Liver (tissue), 9 donors: ENCODE measurements around the gene SETD7. TPM values are rescaled to one million over a fixed set of nuclear protein-coding genes. Genes with fewer than 3 reads are reported as not detected.

ENCODE experiments used
- DNase-seq: peaks from one replicate; pipeline ENCODE4 v3.0.0-alpha.2; 2017; ENCODE audit warnings: low spot score
- H3K27ac ChIP-seq, 2 donors: one replicate each; pipeline ENCODE4 v1.7.0; 2013; ENCODE audit warnings: inconsistent platforms in 2 of 2, low read length in 2 of 2, control low read depth in 1 of 2, low read depth in 1 of 2, mild to moderate bottlenecking in 1 of 2
- H3K27me3 ChIP-seq, 4 donors: one replicate each; pipeline versions ENCODE4 v1.6.1 to v1.7.0; 2013; ENCODE audit warnings: low read length in 3 of 4, inconsistent platforms in 1 of 4, mild to moderate bottlenecking in 1 of 4, moderate library complexity in 1 of 4; ENCODE audit not compliant: control insufficient read depth in 4 of 4, insufficient read depth in 4 of 4
- H3K36me3 ChIP-seq, 4 donors: one replicate each; pipeline versions ENCODE4 v1.6.1 to v1.7.0; 2013; ENCODE audit warnings: low read length in 3 of 4, mild to moderate bottlenecking in 3 of 4, low read depth in 1 of 4, moderate library complexity in 1 of 4; ENCODE audit not compliant: control insufficient read depth in 4 of 4, insufficient read depth in 3 of 4
- H3K4me1 ChIP-seq, 4 donors: one replicate each; pipeline versions ENCODE4 v1.6.1 to v1.7.0; 2013; ENCODE audit warnings: low read length in 3 of 4, mild to moderate bottlenecking in 3 of 4, moderate library complexity in 1 of 4; ENCODE audit not compliant: control insufficient read depth in 4 of 4, insufficient read depth in 4 of 4
- H3K4me3 ChIP-seq, 3 donors: one replicate each; pipeline versions ENCODE4 v1.6.1 to v1.7.0; 2013; ENCODE audit warnings: low read length in 3 of 3, control low read depth in 1 of 3, low read depth in 1 of 3, mild to moderate bottlenecking in 1 of 3
- H3K9ac ChIP-seq, 2 donors: one replicate each; pipeline ENCODE4 v1.7.0; 2013; ENCODE audit warnings: low read length in 2 of 2, mild to moderate bottlenecking in 2 of 2, moderate library complexity in 2 of 2, control low read depth in 1 of 2, low read depth in 1 of 2
- H3K9me3 ChIP-seq, 4 donors: one replicate each; pipeline versions ENCODE4 v1.6.1 to v1.7.0; 2013; ENCODE audit warnings: low read length in 3 of 4; ENCODE audit not compliant: control insufficient read depth in 4 of 4
- EGR1 ChIP-seq, 2 donors: IDR thresholded peaks; 2 replicates each; pipeline ENCODE4 v1.6.1; 2016 to 2018; ENCODE audit warnings: antibody characterized with exemption in 2 of 2, low read depth in 2 of 2
- FOXA1 ChIP-seq: IDR thresholded peaks from 2 replicates; pipeline ENCODE4 v1.6.1; 2016; ENCODE audit warnings: antibody characterized with exemption
- FOXA2 ChIP-seq: IDR thresholded peaks from 2 replicates; pipeline ENCODE4 v1.6.1; 2016; ENCODE audit warnings: antibody characterized with exemption
- GABPA ChIP-seq, 2 donors: IDR thresholded peaks in 1 of 2; conservative IDR thresholded peaks in 1 of 2; 2 replicates each; pipeline ENCODE4 v1.6.1; 2016; ENCODE audit warnings: antibody characterized with exemption in 2 of 2, mild to moderate bottlenecking in 1 of 2, moderate library complexity in 1 of 2
- HNF4A ChIP-seq, 2 donors: conservative IDR thresholded peaks; 2 replicates each; pipeline ENCODE4 v1.6.1; 2016; ENCODE audit warnings: antibody characterized with exemption in 2 of 2, mild to moderate bottlenecking in 2 of 2
- HNF4G ChIP-seq: IDR thresholded peaks from 2 replicates; pipeline ENCODE4 v1.6.1; 2016; ENCODE audit warnings: antibody characterized with exemption
- JUND ChIP-seq, 2 donors: IDR thresholded peaks; 2 replicates each; pipeline ENCODE4 v1.6.1; 2016; ENCODE audit warnings: antibody characterized with exemption in 2 of 2
- NR2F2 ChIP-seq: IDR thresholded peaks from 2 replicates; pipeline ENCODE4 v1.6.1; 2016; ENCODE audit warnings: antibody characterized with exemption
- RAD21 ChIP-seq, 2 donors: IDR thresholded peaks; 2 replicates each; pipeline ENCODE4 v1.6.1; 2016; ENCODE audit warnings: antibody characterized with exemption in 2 of 2, mild to moderate bottlenecking in 2 of 2
- RXRA ChIP-seq, 2 donors: IDR thresholded peaks; 2 replicates each; pipeline ENCODE4 v1.6.1; 2017 to 2018; ENCODE audit warnings: antibody characterized with exemption in 2 of 2, mild to moderate bottlenecking in 1 of 2
- SP1 ChIP-seq: IDR thresholded peaks from 2 replicates; pipeline ENCODE4 v1.6.1; 2018; ENCODE audit warnings: antibody characterized with exemption, mild to moderate bottlenecking
- TAF1 ChIP-seq: conservative IDR thresholded peaks from 2 replicates; pipeline ENCODE4 v1.6.1; 2016; ENCODE audit warnings: antibody characterized with exemption, mild to moderate bottlenecking
- YY1 ChIP-seq: IDR thresholded peaks from 2 replicates; pipeline ENCODE4 v1.6.1; 2016; ENCODE audit warnings: antibody characterized with exemption, mild to moderate bottlenecking
- WGBS: extraction: QIAGEN DNeasy Blood & Tissue Kit; methylation state at CpG from one replicate; pipeline ENCODE4 v1.1.7; 2013; 5-methylcytosine and 5-hydroxymethylcytosine counted together
- polyA plus RNA-seq, 2 donors: library from polyadenylated mRNA; stranded (reverse) in 1 of 2; unstranded in 1 of 2; fragments of 200-250 nt in 1 of 2; fragments of >200 nt in 1 of 2; fragmentation: Nextera tagmentation in 1 of 2; extraction: Ambion mirVana in 1 of 2; gene quantifications; one replicate each; pipeline versions ENCODE4 v1.2.1 to v1.2.3, GENCODE V29; 2013 to 2015
- total RNA-seq, 2 donors: library from RNA; depleted of rRNA; stranded (reverse); fragments of >200 nt; gene quantifications; one replicate each; pipeline ENCODE4 v1.2.3, GENCODE V29; 2014
- TF ChIP-seq, protein P1 (sequence below): IDR thresholded peaks from 2 replicates; pipeline ENCODE4 v1.6.1; 2016; ENCODE audit warnings: antibody characterized with exemption
- TF ChIP-seq, protein P2 (sequence below): IDR thresholded peaks from 2 replicates; pipeline ENCODE4 v1.6.1; 2016; ENCODE audit warnings: antibody characterized with exemption
- TF ChIP-seq, protein P3 (sequence below): fragments of 150-350 bp; IDR thresholded peaks from 2 replicates; pipeline ENCODE4 v1.5.1; 2017; ENCODE audit warnings: improper control_type of control experiment, low read depth, low read length; ENCODE audit not compliant: missing input control
- TF ChIP-seq, protein P4 (sequence below): IDR thresholded peaks from 2 replicates; pipeline ENCODE4 v1.6.1; 2016; ENCODE audit warnings: antibody characterized with exemption
- TF ChIP-seq, protein P5 (sequence below): IDR thresholded peaks from 2 replicates; pipeline ENCODE4 v1.6.1; 2016; ENCODE audit warnings: antibody characterized with exemption, mild to moderate bottlenecking
- donor health status: healthy.
- donor health status: healthy.
- donor health status: healthy.
- donor health status: healthy.
- donor health status: healthy.

The SETD7 gene
- total and polyA plus RNA-seq, 4 donors = 12.9 to 81.7 (median 18.0) TPM

DNA sequence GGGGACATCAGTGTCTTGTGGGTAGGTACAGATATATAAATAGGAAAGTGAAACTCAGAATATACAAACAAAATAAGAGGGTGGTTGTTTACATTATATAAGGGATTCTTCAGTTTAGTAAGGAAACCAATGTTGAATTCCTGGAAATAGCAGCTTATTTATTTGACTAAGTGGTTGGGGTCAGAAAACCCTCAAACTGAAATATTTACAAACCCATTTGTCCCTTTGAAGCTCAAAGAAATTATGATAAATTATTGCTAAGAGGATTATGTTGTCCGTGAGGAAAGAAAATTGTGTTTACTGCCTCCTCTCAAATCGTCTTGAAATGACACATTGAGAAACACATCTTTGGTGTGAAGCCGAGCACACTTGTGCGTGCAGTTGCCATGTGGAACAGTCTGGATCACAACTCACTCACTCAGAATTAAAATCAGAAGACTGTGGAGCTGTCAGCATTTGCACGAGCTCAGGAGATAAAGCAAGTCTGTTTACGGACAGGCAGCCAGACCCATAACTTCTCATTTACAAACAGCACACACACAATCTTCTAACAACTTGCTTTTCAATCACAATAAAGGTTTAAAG lies 46.8 kb upstream of the SETD7 start:
- H3K4me1 ChIP-seq = no peaks in the 10 kb centered on the region
- H3K9me3 ChIP-seq = no peaks in the 10 kb centered on the region
- no peaks in the 10 kb centered on the region for H3K36me3 ChIP-seq
- TF ChIP-seq GABPA (IDR thresholded peaks at IDR 0.05 in 1 of 2, conservative IDR thresholded peaks at IDR 0.05 in 1 of 2) (no peak), SP1 (no peak), HNF4G (no peak), FOXA2 (no peak), TAF1 (no peak), JUND (IDR thresholded peaks at IDR 0.05) (no peak), NR2F2 (no peak), RXRA (IDR thresholded peaks at IDR 0.05) (no peak), RAD21 (IDR thresholded peaks at IDR 0.05) (no peak), YY1 (no peak), HNF4A (conservative IDR thresholded peaks at IDR 0.05) (no peak)
- TF ChIP-seq, protein P1, sequence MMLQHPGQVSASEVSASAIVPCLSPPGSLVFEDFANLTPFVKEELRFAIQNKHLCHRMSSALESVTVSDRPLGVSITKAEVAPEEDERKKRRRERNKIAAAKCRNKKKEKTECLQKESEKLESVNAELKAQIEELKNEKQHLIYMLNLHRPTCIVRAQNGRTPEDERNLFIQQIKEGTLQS = no peak
- TF ChIP-seq, protein P2, sequence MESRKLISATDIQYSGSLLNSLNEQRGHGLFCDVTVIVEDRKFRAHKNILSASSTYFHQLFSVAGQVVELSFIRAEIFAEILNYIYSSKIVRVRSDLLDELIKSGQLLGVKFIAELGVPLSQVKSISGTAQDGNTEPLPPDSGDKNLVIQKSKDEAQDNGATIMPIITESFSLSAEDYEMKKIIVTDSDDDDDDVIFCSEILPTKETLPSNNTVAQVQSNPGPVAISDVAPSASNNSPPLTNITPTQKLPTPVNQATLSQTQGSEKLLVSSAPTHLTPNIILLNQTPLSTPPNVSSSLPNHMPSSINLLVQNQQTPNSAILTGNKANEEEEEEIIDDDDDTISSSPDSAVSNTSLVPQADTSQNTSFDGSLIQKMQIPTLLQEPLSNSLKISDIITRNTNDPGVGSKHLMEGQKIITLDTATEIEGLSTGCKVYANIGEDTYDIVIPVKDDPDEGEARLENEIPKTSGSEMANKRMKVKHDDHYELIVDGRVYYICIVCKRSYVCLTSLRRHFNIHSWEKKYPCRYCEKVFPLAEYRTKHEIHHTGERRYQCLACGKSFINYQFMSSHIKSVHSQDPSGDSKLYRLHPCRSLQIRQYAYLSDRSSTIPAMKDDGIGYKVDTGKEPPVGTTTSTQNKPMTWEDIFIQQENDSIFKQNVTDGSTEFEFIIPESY = no peak
- TF ChIP-seq, protein P3, sequence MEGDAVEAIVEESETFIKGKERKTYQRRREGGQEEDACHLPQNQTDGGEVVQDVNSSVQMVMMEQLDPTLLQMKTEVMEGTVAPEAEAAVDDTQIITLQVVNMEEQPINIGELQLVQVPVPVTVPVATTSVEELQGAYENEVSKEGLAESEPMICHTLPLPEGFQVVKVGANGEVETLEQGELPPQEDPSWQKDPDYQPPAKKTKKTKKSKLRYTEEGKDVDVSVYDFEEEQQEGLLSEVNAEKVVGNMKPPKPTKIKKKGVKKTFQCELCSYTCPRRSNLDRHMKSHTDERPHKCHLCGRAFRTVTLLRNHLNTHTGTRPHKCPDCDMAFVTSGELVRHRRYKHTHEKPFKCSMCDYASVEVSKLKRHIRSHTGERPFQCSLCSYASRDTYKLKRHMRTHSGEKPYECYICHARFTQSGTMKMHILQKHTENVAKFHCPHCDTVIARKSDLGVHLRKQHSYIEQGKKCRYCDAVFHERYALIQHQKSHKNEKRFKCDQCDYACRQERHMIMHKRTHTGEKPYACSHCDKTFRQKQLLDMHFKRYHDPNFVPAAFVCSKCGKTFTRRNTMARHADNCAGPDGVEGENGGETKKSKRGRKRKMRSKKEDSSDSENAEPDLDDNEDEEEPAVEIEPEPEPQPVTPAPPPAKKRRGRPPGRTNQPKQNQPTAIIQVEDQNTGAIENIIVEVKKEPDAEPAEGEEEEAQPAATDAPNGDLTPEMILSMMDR = no peak
- TF ChIP-seq, protein P4, sequence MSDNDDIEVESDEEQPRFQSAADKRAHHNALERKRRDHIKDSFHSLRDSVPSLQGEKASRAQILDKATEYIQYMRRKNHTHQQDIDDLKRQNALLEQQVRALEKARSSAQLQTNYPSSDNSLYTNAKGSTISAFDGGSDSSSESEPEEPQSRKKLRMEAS = no peak
- TF ChIP-seq, protein P5, sequence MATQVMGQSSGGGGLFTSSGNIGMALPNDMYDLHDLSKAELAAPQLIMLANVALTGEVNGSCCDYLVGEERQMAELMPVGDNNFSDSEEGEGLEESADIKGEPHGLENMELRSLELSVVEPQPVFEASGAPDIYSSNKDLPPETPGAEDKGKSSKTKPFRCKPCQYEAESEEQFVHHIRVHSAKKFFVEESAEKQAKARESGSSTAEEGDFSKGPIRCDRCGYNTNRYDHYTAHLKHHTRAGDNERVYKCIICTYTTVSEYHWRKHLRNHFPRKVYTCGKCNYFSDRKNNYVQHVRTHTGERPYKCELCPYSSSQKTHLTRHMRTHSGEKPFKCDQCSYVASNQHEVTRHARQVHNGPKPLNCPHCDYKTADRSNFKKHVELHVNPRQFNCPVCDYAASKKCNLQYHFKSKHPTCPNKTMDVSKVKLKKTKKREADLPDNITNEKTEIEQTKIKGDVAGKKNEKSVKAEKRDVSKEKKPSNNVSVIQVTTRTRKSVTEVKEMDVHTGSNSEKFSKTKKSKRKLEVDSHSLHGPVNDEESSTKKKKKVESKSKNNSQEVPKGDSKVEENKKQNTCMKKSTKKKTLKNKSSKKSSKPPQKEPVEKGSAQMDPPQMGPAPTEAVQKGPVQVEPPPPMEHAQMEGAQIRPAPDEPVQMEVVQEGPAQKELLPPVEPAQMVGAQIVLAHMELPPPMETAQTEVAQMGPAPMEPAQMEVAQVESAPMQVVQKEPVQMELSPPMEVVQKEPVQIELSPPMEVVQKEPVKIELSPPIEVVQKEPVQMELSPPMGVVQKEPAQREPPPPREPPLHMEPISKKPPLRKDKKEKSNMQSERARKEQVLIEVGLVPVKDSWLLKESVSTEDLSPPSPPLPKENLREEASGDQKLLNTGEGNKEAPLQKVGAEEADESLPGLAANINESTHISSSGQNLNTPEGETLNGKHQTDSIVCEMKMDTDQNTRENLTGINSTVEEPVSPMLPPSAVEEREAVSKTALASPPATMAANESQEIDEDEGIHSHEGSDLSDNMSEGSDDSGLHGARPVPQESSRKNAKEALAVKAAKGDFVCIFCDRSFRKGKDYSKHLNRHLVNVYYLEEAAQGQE = no peak
- H3K9ac ChIP-seq = no peak overlapping the region
- no peak for DNase-seq
- no peaks in the 10 kb centered on the region for H3K27me3 ChIP-seq
- WGBS = 64% methylated on average over 6 of the region's 6 CpGs
- H3K4me3 ChIP-seq = no peak overlapping the region
- no peak overlapping the region for H3K27ac ChIP-seq

DNA sequence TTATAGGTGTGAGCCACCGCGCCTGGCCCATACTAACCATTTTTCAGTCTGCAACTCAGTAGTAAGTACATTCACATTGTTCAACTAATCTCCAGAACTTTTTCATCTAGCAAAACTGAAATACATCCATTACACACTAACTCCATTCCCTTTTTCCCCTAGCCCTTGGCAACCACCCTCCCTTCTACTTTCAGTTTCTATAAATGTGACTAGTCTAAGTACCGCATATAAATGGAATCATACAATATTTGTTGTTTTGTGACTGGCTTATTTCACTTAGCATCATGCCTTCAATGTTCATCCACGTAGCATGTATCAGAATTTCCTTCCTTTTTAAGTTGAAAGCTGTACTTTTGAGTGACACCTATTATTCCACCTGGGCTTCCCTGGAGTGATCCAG lies 44.6 kb upstream of the SETD7 start:
- Histone ChIP-seq H3K9me3 (no peaks in the 10 kb centered on the region), H3K4me3 (no peak overlapping the region), H3K27ac (no peak overlapping the region), H3K4me1 (no peaks in the 10 kb centered on the region), H3K9ac (no peak overlapping the region), H3K27me3 (no peaks in the 10 kb centered on the region), H3K36me3 (no peaks in the 10 kb centered on the region)
- TF ChIP-seq FOXA1 = no peak
- no peak for TF ChIP-seq HNF4A (conservative IDR thresholded peaks at IDR 0.05)
- no peak for TF ChIP-seq EGR1 (IDR thresholded peaks at IDR 0.05; ENCODE audit: low read depth in 2 of 2)
- TF ChIP-seq, protein P3 = no peak
- 90% methylated on average over 4 of the region's 4 CpGs for WGBS
- no peak for DNase-seq
